ENCODE results near the gene ARCN1.

ARCN1 gene

DNA sequence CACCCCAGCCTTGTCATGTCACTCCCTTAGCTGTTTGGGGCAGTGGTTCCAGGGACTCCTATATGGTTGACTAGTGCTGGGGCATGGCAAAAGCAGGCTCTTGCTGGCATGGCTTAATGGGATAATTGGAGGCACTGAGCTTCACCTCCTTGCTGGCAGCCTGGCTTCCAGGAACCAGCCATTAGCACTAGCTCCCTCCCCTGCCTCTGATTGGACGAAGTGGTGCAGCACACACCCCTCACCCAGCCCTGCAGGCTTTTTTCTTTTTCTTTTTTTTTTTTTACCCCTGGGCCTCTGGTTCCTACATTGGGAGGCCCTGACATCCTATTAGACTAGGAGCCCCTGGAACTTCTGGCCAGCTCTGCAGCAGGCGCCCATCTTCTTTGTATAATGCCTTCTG is 53.8 kb downstream of the ARCN1 start:
- no peak overlapping the region for H3K4me2 ChIP-seq (ENCODE audit: low read length)
- no peak overlapping the region for H3K9ac ChIP-seq (ENCODE audit: low read length)
- DNase-seq: peak; percentile 67
- no peak overlapping the region for H2BK120ac ChIP-seq (ENCODE audit: low read depth, low read length)
- no peaks in the 10 kb centered on the region for H3K27me3 ChIP-seq (ENCODE audit: insufficient read depth, low read length, poor library complexity)
- H3K4ac ChIP-seq (ENCODE audit: low read depth, low read length): no peak overlapping the region
- H2BK15ac ChIP-seq (replicated peaks; ENCODE audit: low read depth): no peak overlapping the region
- H3K79me1 ChIP-seq (ENCODE audit: low read length): peaks cover 8% of the 10 kb centered on the region
- peaks cover 5% of the 10 kb centered on the region for H3K4me1 ChIP-seq (ENCODE audit: control insufficient read depth, low read depth, low read length)
- WGBS (ENCODE audit: extremely low coverage, insufficient coverage, low lambda C conversion rate): no CpG with 5 or more reads among the region's 2 CpGs
- no peak overlapping the region for H3K27ac ChIP-seq (ENCODE audit: low read depth, low read length)
- H3K36me3 ChIP-seq (ENCODE audit: control insufficient read depth, insufficient read depth, low read length): no peaks in the 10 kb centered on the region
- peaks cover 9% of the 10 kb centered on the region for H3K79me2 ChIP-seq (ENCODE audit: control insufficient read depth, insufficient read depth, low read length)
- no peak overlapping the region for H3K23ac ChIP-seq (ENCODE audit: low read length)
- H4K5ac ChIP-seq (ENCODE audit: low read length): no peak overlapping the region
- no peak overlapping the region for H3K18ac ChIP-seq (ENCODE audit: low read length)
- H4K8ac ChIP-seq (ENCODE audit: low read depth, low read length): no peak overlapping the region
- H3K56ac ChIP-seq (ENCODE audit: low read length): no peak overlapping the region
- no peak overlapping the region for H2BK5ac ChIP-seq (ENCODE audit: low read length)
- H2AK5ac ChIP-seq (ENCODE audit: low read length): no peak overlapping the region
- no peak overlapping the region for H3K4me3 ChIP-seq (ENCODE audit: low read length)

DNA sequence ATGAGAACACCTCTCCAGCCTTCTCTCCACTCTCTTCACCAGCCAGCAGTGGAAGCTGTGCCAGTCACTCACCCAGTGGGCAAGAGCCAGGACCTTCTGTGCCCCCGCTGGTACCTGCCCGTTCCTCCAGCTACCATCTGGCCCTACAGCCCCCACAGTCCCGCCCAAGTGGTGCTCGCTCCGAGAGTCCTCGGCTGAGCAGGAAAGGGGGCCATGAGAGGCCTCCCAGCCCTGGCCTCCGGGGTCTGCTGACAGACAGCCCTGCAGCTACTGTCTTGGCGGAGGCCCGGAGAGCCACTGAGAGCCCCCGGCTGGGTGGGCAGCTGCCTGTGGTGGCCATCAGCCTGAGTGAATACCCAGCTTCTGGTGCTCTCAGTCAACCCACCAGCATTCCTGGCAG is 55.4 kb downstream of the ARCN1 start:
- H4K8ac ChIP-seq (ENCODE audit: low read depth, low read length): no peak overlapping the region
- WGBS (ENCODE audit: extremely low coverage, insufficient coverage, low lambda C conversion rate): no CpG with 5 or more reads among the region's 10 CpGs
- no peak overlapping the region for H4K5ac ChIP-seq (ENCODE audit: low read length)
- H3K4me3 ChIP-seq (ENCODE audit: low read length): no peak overlapping the region
- H3K56ac ChIP-seq (ENCODE audit: low read length): no peak overlapping the region
- H2AK5ac ChIP-seq (ENCODE audit: low read length): no peak overlapping the region
- H2BK5ac ChIP-seq (ENCODE audit: low read length): no peak overlapping the region
- no peaks in the 10 kb centered on the region for H3K4me1 ChIP-seq (ENCODE audit: control insufficient read depth, low read depth, low read length)
- H3K9ac ChIP-seq (ENCODE audit: low read length): no peak overlapping the region
- no peak overlapping the region for H3K4ac ChIP-seq (ENCODE audit: low read depth, low read length)
- H3K18ac ChIP-seq (ENCODE audit: low read length): no peak overlapping the region
- H2BK120ac ChIP-seq (ENCODE audit: low read depth, low read length): no peak overlapping the region
- no peak overlapping the region for H2BK15ac ChIP-seq (replicated peaks; ENCODE audit: low read depth)
- DNase-seq: no peak
- no peaks in the 10 kb centered on the region for H3K36me3 ChIP-seq (ENCODE audit: control insufficient read depth, insufficient read depth, low read length)
- peaks cover 2% of the 10 kb centered on the region for H3K79me1 ChIP-seq (ENCODE audit: low read length)
- peaks cover 4% of the 10 kb centered on the region for H3K79me2 ChIP-seq (ENCODE audit: control insufficient read depth, insufficient read depth, low read length)
- no peak overlapping the region for H3K4me2 ChIP-seq (ENCODE audit: low read length)
- no peak overlapping the region for H3K23ac ChIP-seq (ENCODE audit: low read length)
- H3K27ac ChIP-seq (ENCODE audit: low read depth, low read length): no peak overlapping the region
- no peaks in the 10 kb centered on the region for H3K27me3 ChIP-seq (ENCODE audit: insufficient read depth, low read length, poor library complexity)

- no peak for DNase-seq
- Histone ChIP-seq H3K4me3 (ENCODE audit: low read length) (no peak overlapping the region), H3K23ac (ENCODE audit: low read length) (no peak overlapping the region), H3K56ac (ENCODE audit: low read length) (no peak overlapping the region), H3K27ac (ENCODE audit: low read depth, low read length) (no peak overlapping the region), H4K8ac (ENCODE audit: low read depth, low read length) (no peak overlapping the region), H3K27me3 (ENCODE audit: insufficient read depth, low read length, poor library complexity) (no peaks in the 10 kb centered on the region), H2BK120ac (ENCODE audit: low read depth, low read length) (no peak overlapping the region), H3K79me2 (ENCODE audit: control insufficient read depth, insufficient read depth, low read length) (no peaks in the 10 kb centered on the region), H3K4me1 (ENCODE audit: control insufficient read depth, low read depth, low read length) (no peaks in the 10 kb centered on the region), H3K9ac (ENCODE audit: low read length) (no peak overlapping the region), H2AK5ac (ENCODE audit: low read length) (no peak overlapping the region), H3K18ac (ENCODE audit: low read length) (no peak overlapping the region), H3K36me3 (ENCODE audit: control insufficient read depth, insufficient read depth, low read length) (no peaks in the 10 kb centered on the region), H3K79me1 (ENCODE audit: low read length) (no peaks in the 10 kb centered on the region), H4K5ac (ENCODE audit: low read length) (no peak overlapping the region), H3K4ac (ENCODE audit: low read depth, low read length) (no peak overlapping the region), H2BK15ac (replicated peaks; ENCODE audit: low read depth) (no peak overlapping the region), H3K4me2 (ENCODE audit: low read length) (no peak overlapping the region), H2BK5ac (ENCODE audit: low read length) (no peak overlapping the region)
- no CpG with 5 or more reads among the region's 20 CpGs for WGBS (ENCODE audit: extremely low coverage, insufficient coverage, low lambda C conversion rate)
Observed at GRCh38 chr11:118628031-118628430, 55.8 kb downstream of the ARCN1 start.

DNA sequence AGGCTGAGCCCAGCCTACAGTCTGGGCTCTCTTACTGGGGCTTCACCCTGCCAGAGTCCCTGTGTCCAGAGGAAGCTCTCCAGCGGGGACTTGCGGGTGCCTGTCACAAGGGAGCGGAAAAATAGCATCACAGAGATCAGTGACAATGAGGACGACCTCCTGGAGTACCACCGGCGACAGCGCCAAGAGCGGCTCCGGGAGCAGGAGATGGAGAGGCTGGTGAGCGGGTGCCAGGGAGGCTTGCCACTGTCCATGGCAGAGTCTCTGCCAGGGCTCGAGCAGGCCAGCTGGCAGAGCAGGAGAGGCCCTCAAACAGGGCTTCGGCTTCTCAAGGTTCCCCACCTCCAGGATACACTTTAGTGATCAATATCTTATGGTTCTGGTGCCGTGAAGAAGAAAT is 56.2 kb downstream of the ARCN1 start:
- no peaks in the 10 kb centered on the region for H3K36me3 ChIP-seq (ENCODE audit: control insufficient read depth, insufficient read depth, low read length)
- no peaks in the 10 kb centered on the region for H3K27me3 ChIP-seq (ENCODE audit: insufficient read depth, low read length, poor library complexity)
- H3K4ac ChIP-seq (ENCODE audit: low read depth, low read length): no peak overlapping the region
- no peaks in the 10 kb centered on the region for H3K79me1 ChIP-seq (ENCODE audit: low read length)
- no peak overlapping the region for H3K9ac ChIP-seq (ENCODE audit: low read length)
- H3K4me3 ChIP-seq (ENCODE audit: low read length): no peak overlapping the region
- H3K27ac ChIP-seq (ENCODE audit: low read depth, low read length): no peak overlapping the region
- no peaks in the 10 kb centered on the region for H3K4me1 ChIP-seq (ENCODE audit: control insufficient read depth, low read depth, low read length)
- no peak overlapping the region for H3K56ac ChIP-seq (ENCODE audit: low read length)
- H3K79me2 ChIP-seq (ENCODE audit: control insufficient read depth, insufficient read depth, low read length): no peaks in the 10 kb centered on the region
- H4K8ac ChIP-seq (ENCODE audit: low read depth, low read length): no peak overlapping the region
- H2BK5ac ChIP-seq (ENCODE audit: low read length): no peak overlapping the region
- no CpG with 5 or more reads among the region's 13 CpGs for WGBS (ENCODE audit: extremely low coverage, insufficient coverage, low lambda C conversion rate)
- no peak overlapping the region for H3K23ac ChIP-seq (ENCODE audit: low read length)
- no peak overlapping the region for H2BK120ac ChIP-seq (ENCODE audit: low read depth, low read length)
- no peak overlapping the region for H2AK5ac ChIP-seq (ENCODE audit: low read length)
- DNase-seq: no peak
- no peak overlapping the region for H3K4me2 ChIP-seq (ENCODE audit: low read length)
- H3K18ac ChIP-seq (ENCODE audit: low read length): no peak overlapping the region
- H4K5ac ChIP-seq (ENCODE audit: low read length): no peak overlapping the region
- no peak overlapping the region for H2BK15ac ChIP-seq (replicated peaks; ENCODE audit: low read depth)

DNA sequence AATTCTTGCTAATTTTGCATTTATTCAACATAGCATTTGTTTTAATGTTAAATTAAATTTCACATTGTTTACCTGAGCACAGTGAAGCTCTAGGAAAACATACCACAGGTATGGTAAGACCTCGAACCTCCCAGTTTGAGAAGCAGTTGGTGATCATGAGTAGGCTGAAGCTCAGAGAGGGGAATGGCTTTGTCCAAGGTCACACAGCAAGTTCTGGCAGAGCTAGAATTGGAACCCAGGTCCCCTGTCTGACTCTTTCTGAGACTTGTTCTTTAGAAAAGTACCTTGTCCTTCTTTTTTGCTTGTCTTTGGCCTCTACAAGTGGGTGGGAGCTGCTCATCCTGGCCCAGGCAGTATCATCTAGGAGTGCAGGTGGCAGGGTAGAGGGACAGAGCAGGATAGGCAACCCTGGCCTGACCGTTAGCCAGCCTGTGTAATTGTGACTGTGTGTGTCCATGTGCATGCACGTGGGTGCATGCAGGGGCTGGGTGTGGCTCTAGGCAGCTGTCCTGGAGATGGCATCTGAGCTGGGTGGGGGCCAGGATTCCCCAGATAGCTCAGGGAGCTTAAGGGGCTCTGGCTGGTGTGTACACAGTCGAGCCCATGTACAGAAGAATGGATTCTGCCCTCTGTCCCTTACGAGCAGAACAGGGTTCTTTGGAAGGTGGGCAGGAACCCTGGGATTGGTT is 56.8 kb downstream of the ARCN1 start:
- H3K4me1 ChIP-seq (ENCODE audit: control insufficient read depth, low read depth, low read length): peaks cover 3% of the 10 kb centered on the region
- WGBS (ENCODE audit: extremely low coverage, insufficient coverage, low lambda C conversion rate): no CpG with 5 or more reads among the region's 5 CpGs
- no peaks in the 10 kb centered on the region for H3K36me3 ChIP-seq (ENCODE audit: control insufficient read depth, insufficient read depth, low read length)
- no peak overlapping the region for H3K9ac ChIP-seq (ENCODE audit: low read length)
- no peak overlapping the region for H3K4ac ChIP-seq (ENCODE audit: low read depth, low read length)
- no peak overlapping the region for H3K18ac ChIP-seq (ENCODE audit: low read length)
- H2BK120ac ChIP-seq (ENCODE audit: low read depth, low read length): no peak overlapping the region
- no peak for DNase-seq
- no peak overlapping the region for H3K23ac ChIP-seq (ENCODE audit: low read length)
- H3K27ac ChIP-seq (ENCODE audit: low read depth, low read length): no peak overlapping the region
- no peak overlapping the region for H4K5ac ChIP-seq (ENCODE audit: low read length)
- no peaks in the 10 kb centered on the region for H3K79me1 ChIP-seq (ENCODE audit: low read length)
- H3K79me2 ChIP-seq (ENCODE audit: control insufficient read depth, insufficient read depth, low read length): no peaks in the 10 kb centered on the region
- H3K56ac ChIP-seq (ENCODE audit: low read length): no peak overlapping the region
- no peak overlapping the region for H4K8ac ChIP-seq (ENCODE audit: low read depth, low read length)
- H2BK5ac ChIP-seq (ENCODE audit: low read length): no peak overlapping the region
- no peak overlapping the region for H3K4me2 ChIP-seq (ENCODE audit: low read length)
- H2BK15ac ChIP-seq (replicated peaks; ENCODE audit: low read depth): no peak overlapping the region
- no peaks in the 10 kb centered on the region for H3K27me3 ChIP-seq (ENCODE audit: insufficient read depth, low read length, poor library complexity)
- H3K4me3 ChIP-seq (ENCODE audit: low read length): no peak overlapping the region
- H2AK5ac ChIP-seq (ENCODE audit: low read length): no peak overlapping the region

Data from mesendoderm (in vitro differentiated cells).